ENCODE measurements around the gene ESYT2. TPM values are rescaled to one million over a fixed set of nuclear protein-coding genes. Genes with fewer than 3 reads are reported as not detected.

ESYT2 gene
- total RNA-seq, 1 experiment from 2014 or later, result 68.2 TPM

DNA sequence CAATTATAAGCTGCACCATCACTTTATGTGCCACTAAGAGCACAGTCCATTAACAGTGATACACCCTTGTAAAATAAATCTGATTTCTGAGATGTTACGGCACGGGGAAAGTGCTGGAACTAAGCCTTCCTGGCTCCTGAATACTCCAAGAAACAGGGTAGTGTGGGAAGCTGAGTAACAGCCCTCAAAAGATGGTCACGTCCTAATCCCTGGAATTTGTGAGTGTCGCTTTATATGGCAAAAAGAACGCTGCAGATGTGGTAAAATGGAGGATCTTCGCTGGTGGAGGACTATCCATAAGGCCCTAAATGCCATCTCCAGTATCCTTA, 13.5 kb downstream of the ESYT2 start:
- no peaks in the 10 kb centered on the region for H3K9me3 ChIP-seq (ENCODE audit: control insufficient read depth in 1 of 2, insufficient read depth in 1 of 2, low read depth in 1 of 2, low read length in 2 of 2)
- H3K4me2 ChIP-seq (ENCODE audit: low read length), result peak overlapping the region; percentile 85
- no peak overlapping the region for H3K9ac ChIP-seq (ENCODE audit: low read length)
- no TSS peak for BruUV-seq (replicated peaks)
- TF ChIP-seq SIN3A (IDR thresholded peaks at IDR 0.05; ENCODE audit: low read depth) (no peak), CEBPB (IDR thresholded peaks at IDR 0.05; ENCODE audit: low read depth) (no peak), SP1 (IDR thresholded peaks at IDR 0.05; ENCODE audit: low read depth) (no peak), EGR1 (IDR thresholded peaks at IDR 0.05; ENCODE audit: low read depth) (no peak), ZBTB33 (IDR thresholded peaks at IDR 0.05; ENCODE audit: extremely low read depth, insufficient replicate concordance, low read length) (no peak), SRF (IDR thresholded peaks at IDR 0.05; ENCODE audit: low read depth) (no peak), FOSL1 (IDR thresholded peaks at IDR 0.05; ENCODE audit: low read depth) (no peak), ELF1 (IDR thresholded peaks at IDR 0.05; ENCODE audit: borderline replicate concordance, low read depth) (no peak), POLR2A (IDR thresholded peaks at IDR 0.05; ENCODE audit: borderline replicate concordance, extremely low read depth, insufficient read depth, insufficient read length) (no peak), ZNF274 (IDR thresholded peaks at IDR 0.05; ENCODE audit: low read depth, low read length) (no peak), JUND (IDR thresholded peaks at IDR 0.05) (no peak), ZFX (IDR thresholded peaks at IDR 0.05) (no peak)
- TF ChIP-seq, protein P1, sequence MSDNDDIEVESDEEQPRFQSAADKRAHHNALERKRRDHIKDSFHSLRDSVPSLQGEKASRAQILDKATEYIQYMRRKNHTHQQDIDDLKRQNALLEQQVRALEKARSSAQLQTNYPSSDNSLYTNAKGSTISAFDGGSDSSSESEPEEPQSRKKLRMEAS (IDR thresholded peaks at IDR 0.05), result no peak
- TF ChIP-seq, protein P2, sequence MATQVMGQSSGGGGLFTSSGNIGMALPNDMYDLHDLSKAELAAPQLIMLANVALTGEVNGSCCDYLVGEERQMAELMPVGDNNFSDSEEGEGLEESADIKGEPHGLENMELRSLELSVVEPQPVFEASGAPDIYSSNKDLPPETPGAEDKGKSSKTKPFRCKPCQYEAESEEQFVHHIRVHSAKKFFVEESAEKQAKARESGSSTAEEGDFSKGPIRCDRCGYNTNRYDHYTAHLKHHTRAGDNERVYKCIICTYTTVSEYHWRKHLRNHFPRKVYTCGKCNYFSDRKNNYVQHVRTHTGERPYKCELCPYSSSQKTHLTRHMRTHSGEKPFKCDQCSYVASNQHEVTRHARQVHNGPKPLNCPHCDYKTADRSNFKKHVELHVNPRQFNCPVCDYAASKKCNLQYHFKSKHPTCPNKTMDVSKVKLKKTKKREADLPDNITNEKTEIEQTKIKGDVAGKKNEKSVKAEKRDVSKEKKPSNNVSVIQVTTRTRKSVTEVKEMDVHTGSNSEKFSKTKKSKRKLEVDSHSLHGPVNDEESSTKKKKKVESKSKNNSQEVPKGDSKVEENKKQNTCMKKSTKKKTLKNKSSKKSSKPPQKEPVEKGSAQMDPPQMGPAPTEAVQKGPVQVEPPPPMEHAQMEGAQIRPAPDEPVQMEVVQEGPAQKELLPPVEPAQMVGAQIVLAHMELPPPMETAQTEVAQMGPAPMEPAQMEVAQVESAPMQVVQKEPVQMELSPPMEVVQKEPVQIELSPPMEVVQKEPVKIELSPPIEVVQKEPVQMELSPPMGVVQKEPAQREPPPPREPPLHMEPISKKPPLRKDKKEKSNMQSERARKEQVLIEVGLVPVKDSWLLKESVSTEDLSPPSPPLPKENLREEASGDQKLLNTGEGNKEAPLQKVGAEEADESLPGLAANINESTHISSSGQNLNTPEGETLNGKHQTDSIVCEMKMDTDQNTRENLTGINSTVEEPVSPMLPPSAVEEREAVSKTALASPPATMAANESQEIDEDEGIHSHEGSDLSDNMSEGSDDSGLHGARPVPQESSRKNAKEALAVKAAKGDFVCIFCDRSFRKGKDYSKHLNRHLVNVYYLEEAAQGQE (IDR thresholded peaks at IDR 0.05; ENCODE audit: low read depth), result no peak
- H3K4me1 ChIP-seq (ENCODE audit: control insufficient read depth in 1 of 2, insufficient read depth in 2 of 2, low read length in 2 of 2), result peaks cover 48 to 91% of the 10 kb centered on the region in 2 experiments
- no peak overlapping the region for H3K4me3 ChIP-seq (replicated peaks in 1 of 2; ENCODE audit: low read depth in 1 of 2, low read length in 2 of 2)
- no peaks in the 10 kb centered on the region for H3K36me3 ChIP-seq (ENCODE audit: control insufficient read depth in 1 of 2, insufficient read depth in 2 of 2, low read length in 2 of 2)
- no peak for ATAC-seq
- intact Hi-C loops (cut with micrococcal nuclease), result no loop called here
- H3K27ac ChIP-seq (ENCODE audit: low read depth, low read length), result no peak overlapping the region
- CTCF ChIA-PET, result no interaction called here
- POLR2A ChIA-PET, result no interaction called here
- H4K20me1 ChIP-seq (ENCODE audit: insufficient read depth), result 0 out of 2 replicates have a peak, but pooled peaks cover 6% of the 10 kb centered on the region
- no peak for DNase-seq (ENCODE audit: low read depth, low spot score)
- H3K9me2 ChIP-seq (ENCODE audit: insufficient read depth), result no peaks in the 10 kb centered on the region
- peaks cover 97% of the 10 kb centered on the region for H3K79me2 ChIP-seq (ENCODE audit: insufficient read depth, low read length)
- RAD21 ChIA-PET (ENCODE audit: low non-redundant PET in 1 of 2, low total read pairs in 2 of 2, uncharacterized antibody in 2 of 2, unreplicated experiment in 2 of 2), result no interaction called here
- H3K27me3 ChIP-seq (ENCODE audit: insufficient read depth, low read length), result no peaks in the 10 kb centered on the region
- H2AFZ ChIP-seq (ENCODE audit: low read depth, low read length, poor library complexity, severe bottlenecking), result no peak overlapping the region

Data from HCT116 (cell line).